DMS 273 (cell line): ENCODE measurements around the gene PAQR8.

Source experiments
- DNase-seq: peaks from one replicate; lab custom pipeline; 2025; ENCODE audit not compliant: unreplicated experiment; lab: John Stamatoyannopoulos, UW

Gene PAQR8

DNA sequence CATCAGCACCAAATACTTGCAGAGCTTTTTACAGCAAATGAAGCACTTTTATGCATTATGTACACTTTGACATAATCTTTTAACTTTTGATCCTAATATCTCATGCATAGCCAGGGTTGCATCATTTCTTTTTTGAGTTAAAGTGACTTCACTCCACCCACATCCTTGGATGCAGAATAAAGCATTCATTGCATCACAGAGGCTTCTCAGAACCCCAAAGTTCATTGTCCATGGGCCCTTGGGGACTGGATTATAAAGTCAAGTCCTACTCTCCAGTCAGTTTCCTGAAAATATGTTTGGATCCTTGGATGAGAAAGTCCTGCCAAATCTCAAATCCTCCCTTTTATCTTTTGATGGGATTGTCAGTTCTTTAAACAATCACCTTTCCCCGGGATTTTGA is 47.5 kb downstream of the PAQR8 start:
- DNase-seq: no peak

DNA sequence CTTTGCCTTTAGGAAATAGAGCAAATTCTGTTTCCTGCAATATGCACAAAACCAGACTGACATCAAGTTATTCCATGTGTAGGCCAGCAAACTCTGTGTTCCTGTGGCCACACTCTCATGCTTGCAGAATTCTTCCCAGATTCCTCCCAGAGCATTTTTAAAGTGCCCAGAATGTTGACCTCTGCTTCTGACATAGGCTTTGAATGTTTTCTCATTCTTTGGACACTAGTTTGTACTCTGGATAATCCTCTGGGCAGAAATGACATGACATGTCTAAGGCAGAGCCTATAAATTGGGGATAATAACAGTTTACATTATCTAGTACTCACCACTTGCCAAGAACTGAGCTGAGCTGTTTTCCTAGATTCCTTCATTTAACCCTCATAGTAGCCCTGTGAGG is 49.0 kb downstream of the PAQR8 start:
- DNase-seq: no peak

DNA sequence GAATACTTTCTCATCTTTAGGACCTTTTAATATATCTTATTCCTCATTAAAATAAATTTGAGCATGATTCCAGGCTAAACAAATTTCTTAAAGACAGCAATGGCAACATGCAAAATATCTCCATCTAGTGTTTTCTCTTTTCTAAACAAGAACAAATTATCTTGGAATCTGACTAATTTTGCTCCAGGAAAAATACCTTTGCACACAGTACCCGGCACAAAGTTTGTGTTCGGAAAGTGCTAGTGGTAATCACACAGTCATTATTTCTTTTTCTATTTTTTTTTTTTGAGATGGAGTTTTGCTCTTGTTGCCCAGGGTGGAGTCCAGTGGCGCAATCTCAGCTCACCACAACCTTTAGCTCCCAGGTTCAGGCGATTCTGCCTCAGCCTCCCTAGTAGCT is 50.0 kb downstream of the PAQR8 start:
- DNase-seq: no peak

DNA sequence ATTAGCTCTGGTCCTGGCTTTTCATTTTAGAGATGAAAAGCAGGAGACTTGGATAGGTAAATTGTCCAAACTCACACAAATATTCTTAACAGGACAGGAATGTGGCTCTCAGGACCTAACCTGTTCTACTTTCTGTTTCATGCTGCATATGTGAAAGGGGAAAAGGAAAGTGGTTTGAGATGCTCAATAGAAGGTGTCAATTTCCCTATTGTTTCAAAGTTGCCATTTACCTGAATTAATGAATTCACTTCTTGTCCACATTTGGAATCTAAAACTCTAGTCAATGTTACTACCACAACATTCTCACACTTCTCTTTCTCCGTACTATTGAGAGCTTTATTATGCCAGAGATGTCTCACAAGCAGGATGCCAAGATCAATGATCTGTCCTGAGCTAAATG is 53.4 kb downstream of the PAQR8 start:
- DNase-seq: no peak

DNA sequence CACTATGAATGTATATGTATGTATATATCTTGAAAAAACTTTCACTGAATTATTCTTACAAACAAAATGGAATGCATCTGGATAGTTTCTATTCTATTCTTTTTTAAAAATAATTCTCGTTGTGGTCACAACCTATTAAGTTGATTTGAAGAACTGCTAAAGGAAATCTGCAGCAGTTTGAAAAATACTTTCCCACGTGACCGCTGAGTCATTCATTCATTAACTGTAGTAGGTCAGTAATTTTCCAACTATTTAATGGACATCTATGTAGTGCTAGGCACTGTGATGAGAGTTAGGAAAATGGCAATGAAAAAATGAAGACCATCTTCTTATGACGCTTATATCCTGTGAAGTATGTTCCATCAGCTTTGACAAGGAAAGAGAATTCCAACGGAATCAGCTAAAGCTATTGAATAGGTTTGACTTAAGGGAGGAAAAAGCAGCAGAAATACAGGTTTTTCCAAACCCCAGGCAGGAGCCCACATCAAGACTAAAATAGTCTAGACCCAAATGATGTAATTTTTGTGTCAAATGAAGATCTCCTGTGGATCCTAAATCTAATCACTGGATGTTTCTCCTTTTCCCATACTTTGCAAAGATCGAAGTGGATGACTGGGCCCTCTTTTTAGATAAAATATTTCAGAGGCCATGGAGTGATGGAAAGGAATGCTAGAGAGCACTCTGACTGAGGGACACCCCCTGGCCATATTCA is 54.1 kb downstream of the PAQR8 start:
- no peak for DNase-seq

DNA sequence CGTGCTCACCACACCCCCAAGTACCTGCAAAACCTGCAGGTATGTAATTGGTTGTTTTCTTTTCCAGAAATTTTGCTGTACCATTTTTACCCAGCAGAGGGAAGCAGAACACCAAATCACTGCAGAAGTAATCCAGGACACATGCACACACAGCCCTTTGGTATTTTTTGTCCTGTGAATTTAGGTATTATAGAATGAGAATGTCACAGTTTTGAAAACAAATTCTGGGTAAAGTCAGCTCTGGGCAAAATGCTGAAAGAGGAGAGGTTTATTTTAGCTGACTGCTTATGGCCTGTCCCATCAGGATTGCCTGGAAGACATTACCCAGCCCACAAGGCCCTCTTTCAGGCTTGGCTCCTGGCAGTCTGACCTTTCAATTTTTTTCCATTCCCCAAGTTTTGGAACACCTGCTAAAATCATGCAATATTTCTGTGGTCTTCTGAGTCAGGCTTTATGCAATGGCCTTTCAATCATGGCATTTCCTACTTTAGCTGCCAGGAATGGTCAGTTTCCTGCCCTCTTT is 54.7 kb downstream of the PAQR8 start:
- peak; percentile 77 for DNase-seq

DNA sequence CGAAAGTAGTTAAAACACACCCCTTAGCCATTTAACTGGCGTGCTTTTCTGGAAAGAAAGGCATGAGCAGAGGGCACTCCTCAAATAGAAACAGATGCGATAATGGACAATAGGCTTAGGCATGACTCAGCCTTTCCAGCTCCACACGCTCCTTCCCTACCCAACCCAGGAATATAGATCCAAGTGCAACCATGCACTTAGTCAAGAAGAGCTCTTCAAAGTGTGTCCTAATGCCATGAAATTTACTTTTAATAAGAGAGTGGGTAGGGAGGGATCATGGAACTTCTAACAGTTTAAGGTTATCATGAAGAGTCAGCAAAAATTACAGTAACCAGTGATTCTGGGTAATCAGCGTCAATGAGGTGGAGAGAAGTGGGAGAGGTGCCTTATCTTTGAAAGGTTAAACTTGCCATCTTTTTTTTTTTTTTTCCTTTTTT is 55.7 kb downstream of the PAQR8 start:
- peak; percentile 11 for DNase-seq

DNA sequence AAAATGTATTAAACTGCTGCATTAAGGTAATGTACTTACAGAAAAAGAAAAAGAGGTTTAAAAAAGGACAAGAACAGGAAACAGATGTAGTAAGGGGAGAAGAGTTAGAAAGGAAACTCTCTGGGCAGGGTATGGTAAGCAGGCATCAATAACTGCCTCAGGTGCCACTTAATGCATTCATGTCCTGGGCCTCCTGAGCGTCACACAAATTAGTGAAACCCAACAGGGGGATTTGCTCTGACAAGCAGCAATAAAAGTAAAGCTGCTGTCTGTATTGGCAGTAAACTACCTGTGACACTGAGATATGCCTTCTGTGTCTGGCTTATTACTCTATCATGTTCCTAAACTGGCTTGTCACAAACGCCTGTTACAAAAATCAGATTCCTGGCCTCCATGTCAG is 56.7 kb downstream of the PAQR8 start:
- peak; percentile 8 for DNase-seq

DNA sequence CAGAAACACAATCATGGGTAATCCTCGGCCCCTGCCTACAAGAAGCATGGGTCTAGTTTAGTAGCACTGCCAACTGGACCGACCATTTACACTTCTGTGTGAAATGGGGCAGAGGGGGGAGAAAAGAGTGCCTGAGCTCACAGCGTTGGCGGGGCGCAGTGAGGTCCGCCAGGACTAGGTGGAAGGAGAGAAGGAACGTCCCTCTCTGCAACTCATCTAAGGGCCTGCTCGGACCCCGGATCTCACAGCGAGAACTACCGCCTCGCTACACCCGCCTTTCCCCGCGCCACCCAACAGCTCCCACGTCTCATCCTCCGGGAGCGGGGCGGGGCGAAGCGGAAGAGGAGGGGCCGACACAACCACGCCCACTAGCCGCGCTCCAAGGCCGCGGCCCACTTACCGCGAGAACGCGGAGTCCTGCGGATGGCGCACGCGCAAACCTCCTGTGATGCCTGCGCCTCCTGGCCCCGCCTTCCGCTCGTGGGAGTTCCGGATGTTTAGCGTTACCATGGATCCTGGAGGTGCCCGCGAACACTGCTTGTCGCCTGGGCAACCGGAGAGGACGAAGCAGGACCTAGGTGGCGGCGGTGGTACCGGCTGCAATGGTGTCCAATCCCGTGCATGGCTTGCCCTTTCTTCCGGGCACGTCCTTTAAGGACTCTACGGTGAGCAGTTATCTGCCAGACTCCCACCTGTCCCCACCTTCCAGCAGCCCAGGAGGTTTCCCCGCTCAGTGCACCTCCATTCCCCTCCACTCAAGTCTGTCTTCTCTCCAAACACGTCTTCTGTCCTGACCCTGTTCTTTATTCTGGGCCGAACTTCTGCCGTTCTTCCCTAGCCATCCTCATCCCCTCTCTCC is 58.1 kb downstream of the PAQR8 start, which contains the start of gene EFHC1:
Gene EFHC1 (plus strand): TSS at position 534 of the 859 bp plus-strand sequence. CDS start 69 bp downstream, at position 603.
- peak; percentile 99 for DNase-seq

DNA sequence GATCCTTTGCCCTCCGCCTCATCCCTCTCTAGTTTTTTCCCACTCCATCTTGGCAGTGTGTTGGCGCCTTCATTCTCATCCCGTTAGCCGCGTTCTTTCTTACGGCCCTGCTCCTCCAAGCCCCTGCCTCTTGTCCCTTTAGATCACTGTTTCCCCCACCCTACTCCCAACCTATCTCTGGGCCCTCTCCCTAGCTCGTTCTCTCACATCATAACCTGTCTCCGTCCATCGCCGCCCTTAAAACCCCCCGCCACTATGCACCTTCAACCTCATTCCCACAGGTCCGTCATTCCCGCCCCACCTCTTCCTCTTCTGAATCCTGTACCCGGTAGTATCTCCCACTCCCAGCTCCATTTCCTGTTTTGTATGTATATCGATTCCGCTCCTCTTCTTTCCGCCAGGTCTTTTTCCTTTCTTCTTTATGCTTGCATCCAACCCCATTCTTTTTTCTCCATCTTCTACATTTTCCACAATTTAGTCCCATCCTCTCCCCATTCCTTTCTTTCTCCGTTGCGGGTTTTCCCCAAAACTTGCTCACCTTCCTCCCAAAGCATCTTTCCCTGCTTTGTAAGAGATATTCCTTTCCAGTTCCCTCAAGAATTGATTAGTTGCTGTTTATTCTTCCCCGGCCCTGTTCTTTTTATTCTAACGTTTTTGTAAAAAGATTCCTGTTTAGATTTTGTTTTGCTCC is 58.9 kb downstream of the PAQR8 start:
- DNase-seq: peak; percentile 84

DNA sequence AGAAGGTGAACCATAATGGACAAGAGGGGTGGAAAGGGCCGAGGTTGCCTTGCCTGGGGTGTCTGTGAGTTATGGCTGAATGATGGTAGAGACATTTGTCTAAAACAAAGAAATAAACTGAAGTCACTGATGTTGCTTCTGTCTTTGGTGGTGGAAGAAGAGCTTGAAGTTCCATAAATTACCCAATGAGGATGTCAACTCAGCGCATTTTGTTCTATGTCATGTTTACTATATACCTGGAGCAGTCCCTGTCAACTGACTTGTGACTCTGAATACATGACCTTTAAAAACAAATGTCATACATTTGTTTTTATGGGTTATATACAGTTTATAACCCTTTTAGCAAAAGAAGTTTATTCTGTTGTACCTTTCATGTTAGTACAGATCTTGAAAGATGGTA is 60.2 kb downstream of the PAQR8 start:
- DNase-seq: no peak

DNA sequence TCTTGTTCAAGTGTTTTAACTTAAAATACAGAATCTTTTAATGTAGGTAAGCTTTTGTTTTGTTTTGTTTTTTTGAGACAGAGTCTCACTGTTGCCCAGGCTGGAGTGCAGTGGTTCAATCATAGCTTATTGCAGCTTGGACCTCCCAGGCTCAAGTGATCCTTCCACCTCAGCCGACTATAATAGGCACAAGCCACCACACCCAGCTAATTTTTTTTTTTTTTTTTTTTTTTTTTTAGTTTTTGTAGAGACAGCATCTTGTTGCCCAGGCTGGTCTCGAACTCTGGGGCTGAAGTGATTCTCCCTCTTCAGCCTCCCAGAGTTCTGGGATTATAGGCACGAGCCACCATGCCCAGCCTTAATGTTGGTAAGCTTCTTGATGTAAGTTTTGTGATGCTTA is 61.5 kb downstream of the PAQR8 start:
- no peak for DNase-seq

DNA sequence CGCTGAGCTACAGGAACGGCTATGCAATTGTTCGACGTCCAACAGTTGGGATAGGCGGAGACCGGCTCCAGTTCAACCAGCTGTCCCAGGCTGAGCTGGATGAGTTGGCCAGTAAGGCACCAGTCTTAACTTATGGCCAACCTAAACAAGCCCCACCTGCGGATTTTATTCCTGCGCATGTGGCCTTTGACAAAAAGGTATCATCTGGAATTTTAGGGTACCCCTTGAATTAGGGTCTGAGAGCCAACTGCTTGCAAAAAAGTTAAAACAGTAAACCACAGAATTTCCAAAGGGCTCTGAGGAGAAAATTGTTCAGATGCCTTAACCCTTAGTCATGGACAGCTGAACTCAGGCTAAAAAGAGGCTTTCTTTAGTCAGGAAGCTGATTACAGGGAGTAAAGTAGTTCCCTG is 62.0 kb downstream of the PAQR8 start:
- no peak for DNase-seq

DNA sequence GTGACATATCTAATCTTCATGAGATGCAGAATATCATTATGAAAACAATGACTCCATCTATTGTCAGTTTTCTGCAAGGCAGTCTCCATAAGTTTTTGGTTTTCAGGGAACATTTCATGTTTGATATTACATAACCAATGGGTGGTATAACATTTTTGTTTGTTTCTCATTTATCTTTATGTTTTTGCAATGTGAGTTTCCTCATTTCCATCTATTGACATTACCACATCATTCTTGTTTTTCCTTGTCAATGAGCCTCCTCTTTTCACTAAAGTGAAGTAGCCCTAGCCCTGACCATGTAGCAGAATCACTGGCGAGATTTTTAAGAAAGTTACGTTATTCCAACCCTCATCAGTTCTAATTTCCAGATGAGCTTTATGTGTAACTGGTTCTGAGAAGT is 62.6 kb downstream of the PAQR8 start:
- DNase-seq: no peak

DNA sequence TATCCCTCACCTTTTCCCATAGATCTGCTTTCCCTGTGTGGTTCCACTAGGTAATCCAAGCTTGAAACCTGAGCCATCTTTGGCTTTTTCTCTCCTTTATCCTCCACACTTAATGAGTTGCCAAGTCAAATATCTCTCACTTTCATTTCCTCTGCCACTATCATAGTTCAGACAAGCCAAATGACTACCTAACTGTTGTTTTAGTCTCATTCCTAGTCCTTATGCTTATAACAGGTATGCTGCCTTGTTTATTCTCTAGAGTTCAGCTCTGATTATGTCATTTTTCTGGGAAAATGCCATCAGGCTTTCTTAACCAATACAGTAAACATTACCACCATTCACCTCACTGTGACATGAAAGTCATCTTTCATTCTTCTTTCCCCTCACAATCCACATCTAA is 64.7 kb downstream of the PAQR8 start:
- DNase-seq: no peak

DNA sequence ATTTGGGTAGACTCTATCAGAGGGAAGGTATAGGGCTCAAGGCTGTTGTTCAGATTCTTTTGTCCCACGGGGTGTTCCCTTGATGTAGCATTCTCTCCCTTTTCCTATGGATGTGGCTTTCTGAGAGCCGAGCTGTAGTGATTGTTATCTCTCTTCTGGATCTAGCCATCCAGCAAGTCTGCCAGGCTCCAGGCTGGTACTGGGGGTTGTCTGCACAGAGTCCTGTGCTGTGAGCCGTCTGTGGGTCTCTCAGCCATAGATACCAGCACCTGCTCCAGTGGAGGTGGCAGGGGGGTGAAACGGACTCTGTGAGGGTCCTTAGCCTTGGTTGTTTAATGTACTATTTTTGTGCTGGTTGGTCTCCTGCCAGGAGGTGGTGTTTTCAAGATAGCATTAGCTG is 71.3 kb downstream of the PAQR8 start:
- peak; percentile 49 for DNase-seq

DNA sequence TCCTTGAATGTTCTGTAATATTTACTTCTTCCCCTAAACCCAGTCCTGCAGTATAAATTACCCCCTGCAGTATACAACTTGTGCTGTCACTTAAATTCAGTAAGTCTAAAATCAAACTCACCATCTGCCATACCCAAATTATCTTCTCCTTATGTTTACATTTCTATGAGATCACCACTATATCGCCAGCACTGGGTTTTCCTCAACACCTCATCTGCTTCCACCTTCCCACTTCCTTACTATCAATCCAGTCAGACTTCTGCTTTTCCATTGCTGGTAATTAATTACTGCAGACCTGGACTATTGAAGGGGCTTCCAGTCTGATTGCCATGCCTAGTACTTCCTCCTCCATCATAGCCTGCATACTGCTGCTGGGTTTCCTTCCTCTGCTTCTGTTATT is 73.4 kb downstream of the PAQR8 start:
- DNase-seq: peak; percentile 89

DNA sequence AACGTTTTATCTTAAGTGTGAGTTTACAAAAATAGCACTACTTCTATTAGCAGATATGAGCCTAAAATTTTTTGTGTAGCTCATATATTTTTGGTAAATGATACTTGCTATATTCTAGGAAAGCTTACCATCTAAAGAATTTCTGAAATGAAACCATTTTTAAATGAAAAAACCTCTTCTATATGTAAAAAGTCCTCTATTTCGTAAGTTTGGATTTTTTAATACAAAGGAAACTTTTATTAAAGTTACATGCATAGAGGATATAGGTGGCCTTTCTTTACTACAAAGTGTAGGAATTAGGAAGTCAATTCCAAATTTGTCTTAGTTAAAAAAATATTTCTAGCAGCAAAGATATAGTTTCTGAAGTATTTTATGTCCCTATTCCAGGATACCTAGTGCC is 77.0 kb downstream of the PAQR8 start:
- no peak for DNase-seq

DNA sequence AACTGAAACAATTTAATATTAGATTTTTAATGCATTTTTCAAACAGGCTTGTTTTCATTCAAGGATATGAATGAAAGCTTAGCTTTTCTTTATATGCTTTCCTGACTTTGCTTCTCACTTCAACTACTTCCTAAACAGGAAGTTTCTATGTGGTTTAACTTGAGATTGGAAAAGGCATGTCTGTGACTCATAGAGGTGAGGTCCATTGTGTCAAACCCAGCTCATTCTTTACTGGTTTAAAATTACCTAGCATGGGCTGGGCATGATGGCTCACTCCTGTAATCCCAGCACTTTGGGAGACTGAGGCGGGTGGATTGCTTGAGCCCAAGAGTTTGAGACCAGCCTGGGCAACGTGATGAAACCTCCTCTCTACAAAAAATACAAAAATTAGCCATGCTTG is 92.6 kb downstream of the PAQR8 start:
- DNase-seq: no peak

DNA sequence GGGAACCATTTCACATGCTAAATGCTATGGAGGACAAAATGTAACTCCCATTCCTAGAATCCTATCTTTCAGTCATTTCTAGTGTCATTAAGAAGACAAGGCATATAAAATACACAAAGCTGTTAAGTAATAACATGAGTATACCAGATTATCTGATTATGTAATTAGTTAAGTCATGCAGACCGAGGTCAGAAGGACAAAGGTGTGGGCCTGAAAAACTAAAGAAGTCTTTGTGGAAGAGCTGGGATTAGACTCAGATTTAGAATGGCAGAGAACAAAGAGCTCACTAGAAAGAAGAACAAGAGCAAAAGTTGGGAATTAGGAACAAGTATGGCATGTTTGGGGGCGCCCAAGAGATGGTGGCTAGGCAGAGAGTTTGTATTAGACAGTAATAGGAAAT is 95.1 kb downstream of the PAQR8 start:
- no peak for DNase-seq
